Activated T-cell treated with anti-CD3 and anti-CD28 coated beads, Interleukin-2, amount 50 U/mL, for 4 hours (primary cell): ENCODE results near the gene TELO2. TPM values are rescaled to one million over a fixed set of nuclear protein-coding genes. Genes with fewer than 3 reads are reported as not detected.

Experiments
- ATAC-seq, 2 donors: fragments of 200-7000 bp; cut with Tn5 transposase; one replicate each; pipeline ENCODE4 v1.10.0; 2021
- DNase-seq: peaks from one replicate; pipeline ENCODE4 v3.0.0-alpha.2; 2020
- H3K27me3 Mint-ChIP-seq: one replicate; pipeline ENCODE4 v1.8.0; 2021; ENCODE audit warnings: low read depth, mixed read lengths
- H3K36me3 Mint-ChIP-seq: one replicate; pipeline ENCODE4 v1.8.0; 2022; ENCODE audit warnings: mixed read lengths; ENCODE audit not compliant: insufficient read depth
- H3K4me1 Mint-ChIP-seq: one replicate; pipeline ENCODE4 v1.8.0; 2021; ENCODE audit warnings: low read depth, mixed read lengths
- H3K4me3 Mint-ChIP-seq: one replicate; pipeline ENCODE4 v1.8.0; 2021; ENCODE audit warnings: mild to moderate bottlenecking, moderate library complexity, mixed read lengths
- H3K9me3 Mint-ChIP-seq: one replicate; pipeline ENCODE4 v1.8.0; 2021; ENCODE audit warnings: mixed read lengths
- total RNA-seq, 3 donors: library from RNA; stranded (reverse); gene quantifications; one replicate each; pipeline ENCODE4 v1.2.1, GENCODE V29; 2021

The TELO2 gene
- total RNA-seq, 3 donors from 2014 or later, result 103 to 131 (median 121) TPM

DNA sequence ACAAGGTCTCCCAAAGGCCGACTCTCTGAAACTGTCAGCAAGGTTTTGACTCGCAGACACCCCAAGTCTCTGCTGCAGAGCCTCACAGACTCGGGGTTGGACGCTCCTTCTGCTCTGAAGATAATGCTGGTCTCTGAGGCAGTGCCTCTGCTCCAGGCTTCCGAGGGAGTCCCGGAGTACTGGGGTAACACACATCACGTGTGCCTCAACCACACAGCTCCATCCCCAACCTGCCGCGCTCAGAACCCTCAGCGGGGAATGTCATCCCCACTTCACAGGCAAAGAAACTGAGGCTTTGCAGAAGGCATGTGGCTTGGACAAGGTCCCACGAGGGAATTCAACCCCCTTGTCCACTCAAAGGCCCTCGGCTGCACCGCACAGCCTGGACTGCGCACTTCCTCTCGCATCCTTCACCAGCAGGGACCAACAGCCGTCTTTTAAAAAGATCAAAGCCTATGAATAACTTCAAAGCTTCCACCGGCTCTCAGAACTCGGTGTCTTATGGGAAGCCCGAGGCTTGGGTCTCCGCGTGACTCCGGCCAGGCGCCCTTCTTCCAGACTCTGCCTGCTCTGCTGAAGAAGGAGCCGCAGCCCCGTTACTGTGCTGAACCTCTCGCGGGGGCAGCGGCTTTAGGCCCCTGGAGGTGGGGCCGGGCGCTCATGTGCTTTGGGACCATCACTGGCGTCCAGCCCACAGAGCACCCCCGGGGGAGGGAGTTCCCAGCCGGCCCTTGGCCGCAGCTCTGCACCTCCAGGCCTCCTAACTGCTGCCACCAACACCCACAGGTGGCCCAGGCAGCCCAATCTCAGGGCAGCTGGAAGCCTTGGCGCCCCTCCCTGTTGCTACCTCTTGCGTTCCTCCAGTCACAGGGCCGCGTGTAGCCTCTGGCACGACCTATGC lies 42.5 kb downstream of the TELO2 start:
- H3K4me1 Mint-ChIP-seq, result peaks cover 51% of the 10 kb centered on the region
- no peaks in the 10 kb centered on the region for H3K27me3 Mint-ChIP-seq
- peaks cover 23% of the 10 kb centered on the region for H3K36me3 Mint-ChIP-seq
- peak overlapping the region; percentile 98 for H3K4me3 Mint-ChIP-seq
- ATAC-seq, result peak; percentile 22 to 33
- DNase-seq, result no peak
- H3K9me3 Mint-ChIP-seq, result no peaks in the 10 kb centered on the region

DNA sequence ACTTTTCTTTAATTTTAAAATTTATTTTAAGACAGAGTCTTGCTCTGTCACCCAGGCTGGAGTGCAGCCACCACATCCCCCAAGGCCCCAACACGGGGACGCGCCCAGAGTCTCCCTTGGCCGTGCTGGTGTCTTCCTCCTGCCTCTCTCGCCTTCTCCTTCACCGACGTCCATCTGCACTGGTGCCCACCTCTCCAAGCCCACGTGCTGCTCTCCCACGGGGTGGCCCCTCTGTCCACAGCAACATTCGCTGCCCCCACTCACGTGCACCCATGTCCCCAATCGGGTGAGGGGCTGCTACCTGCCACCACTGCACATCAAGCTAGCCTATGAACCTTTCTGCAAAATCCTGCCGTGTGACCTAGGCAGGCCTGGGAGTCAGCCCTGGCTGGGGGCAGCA lies 43.4 kb downstream of the TELO2 start:
- H3K4me1 Mint-ChIP-seq, result peaks cover 54% of the 10 kb centered on the region
- H3K9me3 Mint-ChIP-seq, result no peaks in the 10 kb centered on the region
- peaks cover 23% of the 10 kb centered on the region for H3K36me3 Mint-ChIP-seq
- DNase-seq (no peak), ATAC-seq (no peak)
- peak overlapping the region; percentile 98 for H3K4me3 Mint-ChIP-seq
- H3K27me3 Mint-ChIP-seq, result no peaks in the 10 kb centered on the region

DNA sequence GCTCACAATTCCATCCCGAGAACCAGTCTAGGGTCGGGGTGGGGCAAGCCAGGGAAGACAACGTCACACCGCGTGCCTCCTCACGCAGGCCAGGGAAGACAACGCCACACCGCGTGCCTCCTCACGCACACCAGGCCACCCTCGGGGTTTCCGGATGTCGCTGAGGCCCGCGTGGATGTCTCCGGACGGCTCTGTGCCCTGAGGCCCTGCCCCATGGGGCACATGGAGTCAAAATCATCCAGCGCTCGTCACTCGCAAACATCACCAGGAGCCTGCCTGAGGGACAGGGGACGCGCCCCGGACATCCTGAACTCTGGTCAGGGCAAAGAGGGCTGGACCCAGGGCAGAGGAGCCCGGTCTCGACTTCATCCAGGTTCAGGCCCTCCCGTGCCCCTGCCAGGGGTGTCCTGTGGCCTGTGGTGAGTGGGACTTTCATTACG lies 44.0 kb downstream of the TELO2 start:
- Mint-ChIP-seq H3K9me3 (no peaks in the 10 kb centered on the region), H3K4me3 (peak overlapping the region; percentile 98), H3K36me3 (peaks cover 23% of the 10 kb centered on the region), H3K27me3 (no peaks in the 10 kb centered on the region), H3K4me1 (peaks cover 56% of the 10 kb centered on the region)
- DNase-seq (no peak), ATAC-seq (no peak)

DNA sequence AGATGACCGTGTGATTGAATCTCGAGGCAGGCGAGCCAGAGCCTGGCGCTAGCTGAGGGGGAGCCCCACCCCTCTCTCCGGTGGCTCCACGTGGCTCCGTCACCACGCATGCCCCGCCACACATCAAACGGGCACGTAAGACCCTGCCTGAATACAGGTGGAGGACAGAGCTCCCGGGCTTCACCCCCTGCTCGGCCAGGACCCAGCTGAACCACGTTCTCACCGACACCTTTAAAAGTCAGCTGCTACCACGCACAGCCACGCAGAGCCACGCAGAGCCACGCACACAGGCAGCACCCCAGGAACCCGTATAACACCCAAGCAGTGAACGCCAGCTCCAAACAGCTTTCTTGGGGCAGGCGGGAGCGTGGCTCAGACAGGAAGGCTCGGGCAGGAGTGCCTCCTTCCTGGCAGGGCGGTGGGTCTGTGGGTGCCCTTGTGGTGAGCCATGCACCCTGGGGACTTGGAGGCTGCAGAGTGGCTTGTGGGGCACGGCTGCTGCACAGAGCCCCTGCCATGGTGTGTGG lies 44.7 kb downstream of the TELO2 start:
- peak; percentile 17 to 22 for ATAC-seq
- Mint-ChIP-seq H3K36me3 (peaks cover 23% of the 10 kb centered on the region), H3K4me3 (peak overlapping the region; percentile 98), H3K4me1 (peaks cover 61% of the 10 kb centered on the region), H3K27me3 (no peaks in the 10 kb centered on the region), H3K9me3 (no peaks in the 10 kb centered on the region)
- DNase-seq, result no peak

DNA sequence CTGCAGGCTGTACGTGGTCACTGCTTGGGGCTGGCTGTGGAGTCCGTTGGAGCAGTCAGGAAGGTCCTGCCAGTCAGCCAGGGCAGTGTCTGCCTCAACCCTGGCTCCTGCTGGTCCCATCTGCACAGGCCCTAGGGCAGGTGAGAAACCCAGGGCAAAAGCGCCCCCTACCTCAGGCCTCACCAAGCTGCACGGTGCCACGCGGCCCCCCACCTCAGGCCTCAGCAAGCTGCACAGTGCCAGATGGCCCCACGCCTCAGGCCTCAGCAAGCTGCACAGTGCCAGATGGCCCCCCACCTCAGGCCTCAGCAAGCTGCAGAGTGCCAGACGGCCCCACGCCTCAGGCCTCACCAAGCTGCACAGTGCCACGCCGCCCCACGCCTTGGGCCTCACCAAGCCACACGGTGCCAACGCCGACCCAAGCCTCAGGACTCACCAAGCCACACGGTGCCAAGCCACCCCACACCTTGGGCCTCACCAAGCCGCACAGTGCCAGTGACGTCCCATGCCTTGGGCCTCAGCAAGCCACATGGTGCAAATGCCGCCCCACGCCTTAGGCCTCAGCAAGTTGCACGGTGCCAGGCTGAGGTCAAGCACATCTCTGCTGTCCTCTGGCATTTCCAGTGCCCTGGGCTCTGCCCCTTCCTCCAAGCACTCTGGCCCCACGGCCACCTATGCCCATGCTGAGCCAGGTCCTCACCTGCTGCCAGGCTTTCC lies 45.8 kb downstream of the TELO2 start:
- ATAC-seq (no peak), DNase-seq (no peak)
- Mint-ChIP-seq H3K9me3 (no peaks in the 10 kb centered on the region), H3K4me3 (no peak overlapping the region), H3K36me3 (peaks cover 25% of the 10 kb centered on the region), H3K4me1 (peaks cover 66% of the 10 kb centered on the region), H3K27me3 (no peaks in the 10 kb centered on the region)

DNA sequence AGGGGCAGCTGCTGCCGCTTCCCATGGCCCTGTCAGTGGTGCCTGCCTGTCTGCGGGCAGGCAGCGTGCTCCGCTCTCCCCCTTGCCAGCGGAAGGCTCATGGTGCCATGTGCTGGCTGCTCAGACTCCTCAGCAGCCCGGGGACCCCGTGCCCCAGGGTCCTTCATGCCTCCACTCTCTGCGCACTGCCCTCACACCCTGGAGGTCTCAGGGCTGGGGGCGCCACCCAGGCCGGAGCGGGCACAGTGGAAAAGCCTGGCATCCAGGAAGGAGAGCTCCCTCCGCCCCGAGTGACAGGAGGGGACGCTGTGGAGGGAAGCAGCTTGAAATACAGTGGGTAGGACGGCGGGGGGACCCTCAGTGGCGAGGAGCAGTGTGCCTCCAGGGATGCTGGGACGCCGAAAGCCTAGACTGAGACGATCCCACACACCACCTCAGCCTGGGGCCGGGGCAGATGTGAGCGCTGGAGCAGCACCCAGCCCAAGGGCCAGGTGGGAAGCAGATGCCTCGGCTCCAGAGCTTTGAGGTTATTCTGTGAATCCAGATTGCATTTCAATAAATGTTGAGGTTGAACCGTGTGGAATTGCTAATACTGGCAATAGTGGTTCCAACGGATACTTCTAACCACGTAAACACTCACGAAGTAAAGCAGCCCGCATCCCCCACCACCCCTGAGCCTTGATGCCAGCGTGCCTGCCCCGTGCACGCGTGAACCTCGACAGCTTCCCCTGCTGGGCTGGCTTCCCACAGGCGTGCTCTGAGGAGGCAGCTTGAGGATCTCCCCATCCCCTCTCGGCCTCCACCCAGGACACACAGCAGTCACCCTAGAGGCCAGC lies 46.8 kb downstream of the TELO2 start:
- Mint-ChIP-seq H3K36me3 (peaks cover 22% of the 10 kb centered on the region), H3K27me3 (no peaks in the 10 kb centered on the region), H3K9me3 (no peaks in the 10 kb centered on the region), H3K4me3 (no peak overlapping the region), H3K4me1 (peaks cover 71% of the 10 kb centered on the region)
- no peak for ATAC-seq
- no peak for DNase-seq

DNA sequence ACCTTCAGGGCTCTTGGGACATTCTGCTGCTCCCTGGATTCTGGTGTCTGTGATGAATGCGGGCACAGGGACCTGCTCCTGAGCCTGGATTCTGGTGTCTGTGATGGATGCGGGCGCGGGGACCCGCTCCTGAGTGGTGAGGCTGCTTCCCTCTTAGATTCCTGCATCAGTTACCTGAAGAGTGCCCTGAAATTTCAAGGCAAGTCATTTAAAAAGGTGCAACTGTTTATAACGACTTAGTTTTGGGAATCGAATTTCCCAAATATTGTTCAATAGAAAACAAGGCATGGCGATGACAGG lies 47.3 kb downstream of the TELO2 start:
- Mint-ChIP-seq H3K9me3 (no peaks in the 10 kb centered on the region), H3K27me3 (no peaks in the 10 kb centered on the region), H3K36me3 (peaks cover 23% of the 10 kb centered on the region), H3K4me1 (peaks cover 71% of the 10 kb centered on the region), H3K4me3 (no peak overlapping the region)
- ATAC-seq (no peak), DNase-seq (no peak)

DNA sequence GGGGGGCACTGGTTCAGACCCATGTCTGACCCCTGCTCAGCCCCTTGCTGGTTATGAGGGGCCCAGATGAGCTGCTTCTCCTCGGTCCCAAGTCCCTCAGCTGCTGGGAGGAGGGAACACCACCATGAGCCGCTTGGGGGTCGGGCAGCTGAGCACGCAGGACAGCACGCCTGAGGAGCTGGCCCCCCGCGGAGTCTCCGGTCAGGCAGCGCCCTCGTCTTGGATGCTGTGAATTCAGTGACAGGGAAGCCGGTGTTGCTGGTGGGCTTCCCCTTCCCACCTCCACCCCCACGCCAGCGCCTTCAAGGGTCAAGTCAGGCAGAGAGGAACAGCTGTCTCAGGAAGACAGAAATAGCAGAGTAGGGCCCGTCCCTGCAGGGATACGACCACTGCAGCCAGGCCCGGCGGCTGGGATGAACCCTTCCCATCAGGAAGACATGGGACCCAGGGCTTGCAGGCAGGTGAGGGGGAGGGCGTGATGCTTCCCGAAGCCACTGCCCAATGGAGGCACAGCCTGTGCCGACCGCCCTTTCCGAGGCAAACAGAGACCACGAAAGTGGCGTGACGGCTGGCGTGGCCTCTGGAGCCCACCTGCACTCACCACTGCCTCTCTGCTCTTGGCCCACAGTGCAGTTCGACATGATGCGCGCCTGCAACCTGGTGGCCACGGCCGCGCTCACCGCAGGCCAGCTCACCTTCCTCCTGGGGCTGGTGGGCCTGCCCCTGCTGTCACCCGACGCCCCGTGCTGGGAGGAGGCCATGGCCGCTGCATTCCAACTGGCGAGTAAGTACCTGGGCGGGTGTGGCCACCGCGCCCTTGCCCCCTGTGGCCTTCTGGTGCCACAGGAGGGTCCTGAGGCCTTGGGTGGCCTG lies 48.4 kb downstream of the TELO2 start:
- Mint-ChIP-seq H3K27me3 (no peaks in the 10 kb centered on the region), H3K9me3 (no peaks in the 10 kb centered on the region), H3K4me3 (no peak overlapping the region), H3K4me1 (peaks cover 77% of the 10 kb centered on the region), H3K36me3 (peaks cover 23% of the 10 kb centered on the region)
- no peak for ATAC-seq
- no peak for DNase-seq

DNA sequence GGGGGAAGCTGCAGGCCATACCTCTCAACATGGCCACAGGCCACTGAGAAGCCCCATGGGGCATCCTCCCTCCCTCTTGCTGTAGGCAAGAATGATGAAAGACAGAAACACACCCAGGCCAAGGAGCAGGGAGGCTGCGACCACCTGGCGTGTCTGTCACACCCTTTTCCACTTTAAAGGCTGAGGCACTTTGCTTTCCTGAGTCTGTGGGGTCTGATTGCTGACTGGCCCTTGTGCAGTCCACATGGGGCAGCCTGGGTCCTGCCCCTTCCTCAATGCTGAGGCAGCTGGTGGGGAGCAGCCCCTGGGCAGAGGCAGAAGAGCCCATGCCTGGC lies 49.0 kb downstream of the TELO2 start:
- H3K9me3 Mint-ChIP-seq, result no peaks in the 10 kb centered on the region
- peaks cover 77% of the 10 kb centered on the region for H3K4me1 Mint-ChIP-seq
- DNase-seq (no peak), ATAC-seq (no peak)
- no peaks in the 10 kb centered on the region for H3K27me3 Mint-ChIP-seq
- peaks cover 19% of the 10 kb centered on the region for H3K36me3 Mint-ChIP-seq
- H3K4me3 Mint-ChIP-seq, result no peak overlapping the region

DNA sequence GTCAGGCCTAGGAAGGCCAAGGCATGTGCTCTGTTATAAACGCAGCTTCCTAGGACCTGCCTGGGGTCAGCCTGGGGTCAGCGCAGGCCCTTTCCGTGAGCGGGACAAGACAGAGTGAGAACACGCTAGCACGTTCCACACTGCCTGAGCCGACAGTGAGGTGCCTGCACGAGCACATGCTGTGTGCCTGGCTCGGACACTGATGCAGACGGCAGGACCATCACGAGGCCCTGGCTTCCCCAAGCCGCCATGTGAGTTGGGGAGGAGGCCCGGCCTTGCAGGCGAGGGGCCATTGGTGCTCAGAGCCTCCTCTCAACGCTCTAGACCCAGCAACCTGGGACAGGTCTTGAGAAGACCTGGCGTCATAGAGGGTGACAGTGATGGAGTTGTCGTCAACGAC lies 49.4 kb downstream of the TELO2 start:
- Mint-ChIP-seq H3K4me1 (peaks cover 74% of the 10 kb centered on the region), H3K9me3 (no peaks in the 10 kb centered on the region), H3K4me3 (no peak overlapping the region), H3K36me3 (peaks cover 16% of the 10 kb centered on the region), H3K27me3 (no peaks in the 10 kb centered on the region)
- no peak for DNase-seq
- no peak for ATAC-seq

DNA sequence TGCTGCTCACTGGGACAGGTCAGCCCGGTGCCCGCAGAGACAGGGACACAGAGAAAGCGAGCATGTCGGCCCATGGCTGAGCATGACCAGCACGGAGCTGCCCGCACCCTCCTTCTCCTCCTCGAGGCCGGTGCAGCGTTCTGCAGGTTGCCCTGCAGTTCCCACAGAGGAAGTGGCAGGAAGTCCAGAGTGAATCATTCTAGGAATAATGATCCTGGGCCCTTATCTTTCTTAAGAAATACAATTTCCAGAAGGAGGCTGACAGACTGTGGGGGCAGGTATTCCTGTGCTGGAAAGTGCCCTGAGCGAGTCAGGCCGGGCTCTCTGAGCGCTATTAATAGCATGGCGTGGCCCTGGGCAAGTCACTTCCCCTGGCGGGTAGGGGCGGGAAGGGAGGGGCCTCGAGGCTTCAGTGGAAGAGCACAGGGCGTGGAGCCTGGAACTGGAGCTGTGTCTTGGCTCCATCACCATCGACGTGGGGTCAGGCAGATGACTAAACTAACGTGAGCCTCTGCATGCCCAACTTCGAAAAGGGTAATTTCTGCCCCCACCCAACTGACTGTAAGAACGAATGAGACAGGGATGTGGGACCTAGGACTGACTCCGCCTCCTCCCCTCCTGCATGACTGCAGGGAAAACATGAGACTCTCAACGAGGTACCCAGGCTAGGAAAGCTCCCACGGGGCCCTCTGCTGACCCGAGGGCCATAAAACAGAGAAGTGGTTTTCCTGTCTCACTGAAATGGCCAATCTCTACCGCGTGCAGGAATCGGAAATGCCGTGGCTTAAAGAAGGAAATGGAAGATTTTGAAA lies 50.1 kb downstream of the TELO2 start:
- H3K27me3 Mint-ChIP-seq, result no peaks in the 10 kb centered on the region
- DNase-seq (peak; percentile 52), ATAC-seq (peak; percentile 82 to 84)
- H3K9me3 Mint-ChIP-seq, result no peaks in the 10 kb centered on the region
- H3K36me3 Mint-ChIP-seq, result peaks cover 13% of the 10 kb centered on the region
- peak overlapping the region; percentile 72 for H3K4me3 Mint-ChIP-seq
- H3K4me1 Mint-ChIP-seq, result peaks cover 71% of the 10 kb centered on the region

DNA sequence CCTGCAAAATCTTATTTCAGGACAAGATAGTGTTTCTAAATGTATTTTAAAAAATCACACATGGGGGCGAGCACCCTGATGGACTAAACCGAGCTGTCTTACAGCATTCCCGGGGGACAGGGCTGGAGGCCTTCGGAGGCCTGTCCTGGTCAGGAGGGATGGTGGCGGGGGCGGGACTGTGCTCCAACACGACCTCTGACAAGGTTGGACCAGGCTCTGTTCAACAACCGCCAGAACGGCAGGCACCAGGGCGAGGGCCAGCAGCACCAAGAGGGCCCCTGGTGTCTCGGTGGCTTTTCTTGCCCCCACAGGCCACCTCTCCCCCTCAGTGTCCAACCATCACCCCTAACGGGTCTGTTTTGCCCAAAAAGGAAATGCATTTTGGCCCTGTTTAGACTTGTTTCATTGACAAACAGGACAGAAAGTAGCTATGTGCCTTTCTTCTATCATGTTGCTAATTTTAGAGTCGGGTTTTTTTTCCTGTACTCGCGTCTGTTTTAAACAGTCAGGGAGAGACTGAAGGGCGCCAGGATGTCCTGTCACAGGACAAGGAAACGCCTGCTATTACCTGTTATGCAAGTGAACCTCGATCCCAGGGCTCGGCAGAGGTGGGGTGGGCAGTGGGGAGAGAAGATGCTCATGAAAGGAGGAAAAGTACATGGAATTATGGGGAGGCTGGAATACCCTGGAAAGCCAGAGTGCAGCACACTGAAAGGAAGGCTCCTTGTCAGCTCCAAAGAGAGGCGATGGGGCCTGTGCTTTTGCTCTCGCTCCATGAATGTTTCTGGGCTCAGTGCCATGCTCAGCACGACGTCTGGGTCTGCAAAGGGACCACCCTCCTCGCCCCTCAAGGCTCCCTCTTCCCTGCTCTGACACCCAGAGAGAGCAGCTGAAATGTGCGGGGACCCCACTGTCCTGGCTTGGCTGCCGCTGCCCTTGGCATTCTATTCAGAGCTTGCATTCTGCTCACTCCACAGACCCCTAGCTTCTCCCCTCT lies 52.2 kb downstream of the TELO2 start:
- ATAC-seq (no peak), DNase-seq (no peak)
- Mint-ChIP-seq H3K27me3 (no peaks in the 10 kb centered on the region), H3K9me3 (no peaks in the 10 kb centered on the region), H3K36me3 (peaks cover 15% of the 10 kb centered on the region), H3K4me1 (peaks cover 72% of the 10 kb centered on the region), H3K4me3 (no peak overlapping the region)
